ENCODE results near the gene ANKRD52. TPM values are rescaled to one million over a fixed set of nuclear protein-coding genes. Genes with fewer than 3 reads are reported as not detected.

ANKRD52 gene
- total and polyA plus RNA-seq, 2 donors (not counting 3 experiments of a cell fraction or from before 2014, with no cell fraction given), result 30.8 to 62.0 TPM

GRCh38 chr12:56296295-56296694 is 38.1 kb upstream of the ANKRD52 start:
- H3K27ac ChIP-seq (ENCODE audit: insufficient read depth, low read depth, low read length), result no peak overlapping the region
- no TSS peak for BruUV-seq (replicated peaks)
- no peaks in the 10 kb centered on the region for H3K27me3 ChIP-seq (ENCODE audit: control insufficient read depth in 2 of 2, insufficient read depth in 2 of 2, low read length in 2 of 2)
- no peaks in the 10 kb centered on the region for H3K9me1 ChIP-seq (replicated peaks; ENCODE audit: control insufficient read depth, extremely low read depth, insufficient read depth, low read length)
- DNase-seq (ENCODE audit: low read depth, low spot score), result no peak
- ChIA-PET CTCF (interaction anchor here (1.9 kb wide), 1 partner anchor 107 kb away, joined by 4 read pairs; the partner anchor contains the start of gene SMARCC2), POLR2A (no interaction called here)
- H3K36me3 ChIP-seq (ENCODE audit: control insufficient read depth in 2 of 2, extremely low read depth in 1 of 2, insufficient read depth in 2 of 2, low read length in 2 of 2), result peaks cover 0 to 7% of the 10 kb centered on the region in 2 experiments
- H4K20me1 ChIP-seq (replicated peaks; ENCODE audit: control insufficient read depth, extremely low read depth, insufficient read depth, low read length), result peaks cover 2% of the 10 kb centered on the region
- FAIRE-seq, result no peak
- intact Hi-C loops (cut with micrococcal nuclease) (no loop called here), dilution Hi-C loops (cut with MboI; ENCODE audit: extremely low pct_ligation_motif_present, low sequenced_read_pairs) (no loop called here)
- H3K79me2 ChIP-seq (ENCODE audit: control insufficient read depth, insufficient read depth, low read length), result peaks cover 78% of the 10 kb centered on the region
- H3K4me2 ChIP-seq (ENCODE audit: insufficient read depth, low read length), result no peak overlapping the region
- H2AFZ ChIP-seq (ENCODE audit: low read depth, low read length), result no peak overlapping the region
- no peak overlapping the region for H3K9ac ChIP-seq (replicated peaks; ENCODE audit: extremely low read depth, insufficient read depth, low read length)
- H3K9me3 ChIP-seq (replicated peaks; ENCODE audit: control insufficient read depth, insufficient read depth, low read length), result no peaks in the 10 kb centered on the region
- no peak overlapping the region for H3K4me3 ChIP-seq (replicated peaks in 1 of 3; ENCODE audit: insufficient read depth in 1 of 3, low read depth in 1 of 3, low read length in 3 of 3)
- no peak for TF ChIP-seq EZH2 (IDR thresholded peaks at IDR 0.05; ENCODE audit: borderline replicate concordance, low read depth, low read length, severe bottlenecking)
- TF ChIP-seq, protein P1, sequence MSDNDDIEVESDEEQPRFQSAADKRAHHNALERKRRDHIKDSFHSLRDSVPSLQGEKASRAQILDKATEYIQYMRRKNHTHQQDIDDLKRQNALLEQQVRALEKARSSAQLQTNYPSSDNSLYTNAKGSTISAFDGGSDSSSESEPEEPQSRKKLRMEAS (IDR thresholded peaks at IDR 0.05; ENCODE audit: insufficient read depth, insufficient read length), result no peak
- TF ChIP-seq GATA2 (IDR thresholded peaks at IDR 0.05; ENCODE audit: insufficient read depth, insufficient read length, low read depth, low read length), result no peak
- TF ChIP-seq, protein P2, sequence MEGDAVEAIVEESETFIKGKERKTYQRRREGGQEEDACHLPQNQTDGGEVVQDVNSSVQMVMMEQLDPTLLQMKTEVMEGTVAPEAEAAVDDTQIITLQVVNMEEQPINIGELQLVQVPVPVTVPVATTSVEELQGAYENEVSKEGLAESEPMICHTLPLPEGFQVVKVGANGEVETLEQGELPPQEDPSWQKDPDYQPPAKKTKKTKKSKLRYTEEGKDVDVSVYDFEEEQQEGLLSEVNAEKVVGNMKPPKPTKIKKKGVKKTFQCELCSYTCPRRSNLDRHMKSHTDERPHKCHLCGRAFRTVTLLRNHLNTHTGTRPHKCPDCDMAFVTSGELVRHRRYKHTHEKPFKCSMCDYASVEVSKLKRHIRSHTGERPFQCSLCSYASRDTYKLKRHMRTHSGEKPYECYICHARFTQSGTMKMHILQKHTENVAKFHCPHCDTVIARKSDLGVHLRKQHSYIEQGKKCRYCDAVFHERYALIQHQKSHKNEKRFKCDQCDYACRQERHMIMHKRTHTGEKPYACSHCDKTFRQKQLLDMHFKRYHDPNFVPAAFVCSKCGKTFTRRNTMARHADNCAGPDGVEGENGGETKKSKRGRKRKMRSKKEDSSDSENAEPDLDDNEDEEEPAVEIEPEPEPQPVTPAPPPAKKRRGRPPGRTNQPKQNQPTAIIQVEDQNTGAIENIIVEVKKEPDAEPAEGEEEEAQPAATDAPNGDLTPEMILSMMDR (IDR thresholded peaks at IDR 0.05; ENCODE audit: extremely low read depth in 1 of 2, insufficient read depth in 1 of 2, low read depth in 1 of 2, low read length in 2 of 2), result no peak
- TF ChIP-seq JUN (IDR thresholded peaks at IDR 0.05; ENCODE audit: borderline replicate concordance, insufficient read depth, insufficient read length, low read depth), result no peak
- no peak for TF ChIP-seq POLR2A (IDR thresholded peaks at IDR 0.05; ENCODE audit: low read depth, low read length)
- TF ChIP-seq MYC (IDR thresholded peaks at IDR 0.05; ENCODE audit: low read depth, low read length), result no peak
- TF ChIP-seq FOS (IDR thresholded peaks at IDR 0.05; ENCODE audit: borderline replicate concordance, insufficient read depth, low read length), result no peak
- TF ChIP-seq POLR2AphosphoS5 (IDR thresholded peaks at IDR 0.05; ENCODE audit: insufficient read depth, low read depth, low read length), result no peak
- peaks cover 26% of the 10 kb centered on the region for H3K4me1 ChIP-seq (ENCODE audit: control insufficient read depth, extremely low read depth, insufficient read depth, low read length)
